OCI-LY1 (cell line): ENCODE results near the gene SEMA4F.

ENCODE experiments used
- H2AFZ ChIP-seq: fragments of 200-600 bp; sonication (generic), shearing (Covaris generic); 2 replicates; pipeline ENCODE4 v1.6.0; 2014; ENCODE audit warnings: antibody characterized with exemption, mild to moderate bottlenecking, low read length
- H3F3A ChIP-seq: fragments of 200-600 bp; sonication (generic), shearing (Covaris generic); 2 replicates; pipeline ENCODE4 v1.6.0; 2014; ENCODE audit warnings: mild to moderate bottlenecking, antibody characterized with exemption, low read length, moderate library complexity; ENCODE audit not compliant: insufficient read depth
- H3K27ac ChIP-seq: fragments of 200-600 bp; sonication (generic); 2 replicates; pipeline ENCODE4 v1.5.1; 2014; ENCODE audit warnings: low read length, mixed run types, mild to moderate bottlenecking, low read depth; ENCODE audit not compliant: poor library complexity, severe bottlenecking
- H3K27me3 ChIP-seq: fragments of 200-600 bp; sonication (generic); 2 replicates; pipeline ENCODE4 v1.6.0; 2014; ENCODE audit warnings: antibody characterized with exemption, mild to moderate bottlenecking, low read length, moderate library complexity; ENCODE audit not compliant: insufficient read depth
- H3K36me3 ChIP-seq: fragments of 200-600 bp; sonication (generic); 2 replicates; pipeline ENCODE4 v1.6.1; 2014; ENCODE audit warnings: mild to moderate bottlenecking, antibody characterized with exemption, low read length, moderate library complexity, mixed read lengths; ENCODE audit not compliant: insufficient read depth
- H3K4me1 ChIP-seq: fragments of 200-600 bp; sonication (generic); 2 replicates; pipeline ENCODE4 v1.5.1; 2014; ENCODE audit warnings: mild to moderate bottlenecking, low read length, moderate library complexity; ENCODE audit not compliant: insufficient read depth, severe bottlenecking
- H3K4me2 ChIP-seq: fragments of 200-600 bp; sonication (generic), shearing (Covaris generic); 2 replicates; pipeline ENCODE4 v1.6.1; 2014; ENCODE audit warnings: low read length
- H3K4me3 ChIP-seq: fragments of 200-600 bp; sonication (generic); 2 replicates; pipeline ENCODE4 v1.5.1; 2014; ENCODE audit warnings: low read length, low read depth, mild to moderate bottlenecking, mixed read lengths; ENCODE audit not compliant: poor library complexity, severe bottlenecking
- H3K79me2 ChIP-seq: fragments of 200-600 bp; shearing (Covaris generic); 2 replicates; pipeline ENCODE4 v1.6.1; 2016; ENCODE audit warnings: mixed run types, low read length, mixed read lengths; ENCODE audit not compliant: insufficient read depth
- H3K9ac ChIP-seq: fragments of 200-600 bp; sonication (generic), shearing (Covaris generic); 2 replicates; pipeline ENCODE4 v1.6.1; 2014; ENCODE audit warnings: mild to moderate bottlenecking, low read length, mixed read lengths
- H3K9me2 ChIP-seq: fragments of 200-600 bp; sonication (generic), shearing (Covaris generic); 2 replicates; pipeline ENCODE4 v1.6.1; 2014; ENCODE audit warnings: low read depth, mild to moderate bottlenecking, low read length, mixed read lengths
- H3K9me3 ChIP-seq: fragments of 200-600 bp; shearing (Covaris generic); 2 replicates; pipeline ENCODE4 v1.6.1; 2014; ENCODE audit warnings: low read length, mixed read lengths
- H4K20me1 ChIP-seq: fragments of 200-600 bp; sonication (generic), shearing (Covaris generic); 2 replicates; pipeline ENCODE4 v1.6.0; 2016; ENCODE audit warnings: mild to moderate bottlenecking, low read length; ENCODE audit not compliant: insufficient read depth
- EZH2 ChIP-seq: fragments of 200-600 bp; sonication (generic), shearing (Covaris generic); IDR thresholded peaks from 2 replicates; pipeline ENCODE4 v1.8.0; 2017; ENCODE audit warnings: borderline replicate concordance, mixed run types, mild to moderate bottlenecking, antibody characterized with exemption, low read length, moderate library complexity, mixed read lengths
- TF ChIP-seq, protein P1 (sequence below): fragments of 200-600 bp; sonication (generic), shearing (Covaris generic); IDR thresholded peaks from 2 replicates; pipeline ENCODE4 v1.5.1; 2017; ENCODE audit warnings: mild to moderate bottlenecking, antibody characterized with exemption, low read length, moderate library complexity, mixed read lengths

Gene SEMA4F

DNA sequence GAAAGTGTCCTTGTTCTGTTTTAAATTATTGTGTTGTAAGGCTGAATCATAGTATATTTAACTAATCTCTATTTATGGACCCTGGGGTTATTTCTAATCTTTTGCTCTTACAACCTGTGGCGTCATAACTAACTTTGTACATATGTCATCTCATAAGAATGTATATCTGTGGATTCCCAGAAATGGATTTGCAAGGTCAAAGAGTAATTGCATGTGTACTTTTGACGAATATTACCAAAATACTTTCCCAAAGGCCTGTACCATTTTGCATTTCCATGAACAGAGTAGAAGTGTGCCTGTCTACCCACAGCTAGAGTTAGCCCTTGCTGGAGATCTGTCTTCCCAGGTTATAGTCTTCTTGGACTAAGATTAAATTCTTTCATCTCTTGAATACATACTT lies 42.8 kb downstream of the SEMA4F start:
- H3K9me3 ChIP-seq = no peaks in the 10 kb centered on the region
- H3K4me2 ChIP-seq = no peak overlapping the region
- H3K27me3 ChIP-seq = no peaks in the 10 kb centered on the region
- H3K4me3 ChIP-seq = no peak overlapping the region
- H3K79me2 ChIP-seq = no peaks in the 10 kb centered on the region
- H3K4me1 ChIP-seq = no peaks in the 10 kb centered on the region
- no peaks in the 10 kb centered on the region for H4K20me1 ChIP-seq
- H3K36me3 ChIP-seq = no peaks in the 10 kb centered on the region
- H3K9me2 ChIP-seq = no peaks in the 10 kb centered on the region
- no peak for TF ChIP-seq EZH2
- TF ChIP-seq, protein P1, sequence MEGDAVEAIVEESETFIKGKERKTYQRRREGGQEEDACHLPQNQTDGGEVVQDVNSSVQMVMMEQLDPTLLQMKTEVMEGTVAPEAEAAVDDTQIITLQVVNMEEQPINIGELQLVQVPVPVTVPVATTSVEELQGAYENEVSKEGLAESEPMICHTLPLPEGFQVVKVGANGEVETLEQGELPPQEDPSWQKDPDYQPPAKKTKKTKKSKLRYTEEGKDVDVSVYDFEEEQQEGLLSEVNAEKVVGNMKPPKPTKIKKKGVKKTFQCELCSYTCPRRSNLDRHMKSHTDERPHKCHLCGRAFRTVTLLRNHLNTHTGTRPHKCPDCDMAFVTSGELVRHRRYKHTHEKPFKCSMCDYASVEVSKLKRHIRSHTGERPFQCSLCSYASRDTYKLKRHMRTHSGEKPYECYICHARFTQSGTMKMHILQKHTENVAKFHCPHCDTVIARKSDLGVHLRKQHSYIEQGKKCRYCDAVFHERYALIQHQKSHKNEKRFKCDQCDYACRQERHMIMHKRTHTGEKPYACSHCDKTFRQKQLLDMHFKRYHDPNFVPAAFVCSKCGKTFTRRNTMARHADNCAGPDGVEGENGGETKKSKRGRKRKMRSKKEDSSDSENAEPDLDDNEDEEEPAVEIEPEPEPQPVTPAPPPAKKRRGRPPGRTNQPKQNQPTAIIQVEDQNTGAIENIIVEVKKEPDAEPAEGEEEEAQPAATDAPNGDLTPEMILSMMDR = no peak
- H3K9ac ChIP-seq = no peak overlapping the region
- H3F3A ChIP-seq = no peaks in the 10 kb centered on the region
- no peak overlapping the region for H3K27ac ChIP-seq
- H2AFZ ChIP-seq = no peak overlapping the region

DNA sequence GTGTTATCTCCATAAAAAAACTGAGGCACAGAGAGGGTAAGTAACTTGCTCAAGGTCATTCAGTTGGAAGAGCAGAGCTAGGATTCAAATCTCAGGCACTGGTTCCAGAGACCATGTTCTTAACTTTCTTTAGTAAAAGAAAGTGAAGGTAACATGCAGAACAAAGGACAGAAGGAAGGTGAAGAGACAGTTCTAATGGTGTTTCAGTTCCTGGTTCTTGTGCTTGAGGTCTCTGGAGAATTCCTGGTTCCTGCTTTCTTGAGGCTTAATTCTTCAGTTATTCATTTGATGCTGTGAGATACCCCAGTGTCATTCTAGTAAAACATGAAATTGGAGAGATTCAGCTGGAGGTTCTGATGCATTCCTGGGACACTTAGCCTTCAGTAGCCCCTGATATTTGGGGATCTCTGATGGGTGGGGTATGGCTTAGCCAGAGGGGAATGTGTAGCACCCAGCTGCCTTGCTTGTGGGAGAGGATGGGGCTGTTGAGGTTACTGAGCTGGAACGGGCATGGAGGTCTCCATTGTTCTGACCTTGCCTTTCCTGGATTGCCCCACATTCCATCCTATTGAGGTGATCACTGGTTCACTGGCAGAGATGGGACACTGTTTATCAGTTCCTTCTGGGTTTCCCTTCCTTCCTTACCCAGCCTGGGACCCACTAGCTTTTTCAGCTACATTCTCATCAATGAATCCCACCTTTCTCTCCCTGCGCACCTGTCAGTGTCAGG lies 46.8 kb downstream of the SEMA4F start:
- Histone ChIP-seq H3K79me2 (no peaks in the 10 kb centered on the region), H4K20me1 (no peaks in the 10 kb centered on the region), H3K27ac (no peak overlapping the region), H3K4me1 (no peaks in the 10 kb centered on the region), H3K4me3 (no peak overlapping the region), H3K9me3 (no peaks in the 10 kb centered on the region), H3K4me2 (no peak overlapping the region), H2AFZ (no peak overlapping the region), H3K9me2 (no peaks in the 10 kb centered on the region), H3K9ac (no peak overlapping the region), H3F3A (no peaks in the 10 kb centered on the region), H3K36me3 (no peaks in the 10 kb centered on the region), H3K27me3 (no peaks in the 10 kb centered on the region)
- TF ChIP-seq EZH2 = no peak
- TF ChIP-seq, protein P1 = no peak

DNA sequence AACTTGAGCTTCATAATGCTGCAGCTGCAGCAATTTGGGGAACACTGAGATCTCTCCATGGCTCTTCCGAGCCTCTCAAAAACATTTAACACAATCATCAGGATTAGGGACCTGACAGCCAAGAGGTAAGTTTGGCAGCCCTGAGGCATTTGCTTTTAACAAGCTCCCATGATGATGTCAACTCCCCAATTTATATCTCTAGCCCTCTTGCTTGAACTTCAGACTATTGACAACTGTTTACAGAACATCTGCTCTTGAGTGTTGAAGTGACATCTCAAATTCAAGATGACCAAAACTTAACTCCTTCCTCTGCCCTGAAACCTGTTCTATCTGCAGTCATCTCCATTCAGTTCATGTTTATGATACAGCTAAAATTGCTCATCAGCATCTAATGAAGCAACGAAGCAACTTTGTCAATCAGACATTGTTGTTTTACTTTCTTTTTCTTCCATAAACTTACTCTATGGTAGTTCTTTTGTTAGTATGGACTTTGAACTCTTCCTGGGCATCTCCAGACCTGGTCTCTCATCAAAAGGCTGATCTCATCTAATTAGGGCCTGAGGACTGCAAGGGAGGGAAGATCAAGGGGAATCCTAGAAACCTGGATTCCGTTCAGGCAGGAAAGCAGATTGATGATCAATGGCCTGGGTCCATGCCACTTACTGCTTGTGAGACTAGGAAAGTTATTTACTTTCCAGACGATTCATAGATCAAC lies 48.1 kb downstream of the SEMA4F start:
- H3K4me3 ChIP-seq = no peak overlapping the region
- TF ChIP-seq, protein P1 = no peak
- no peak for TF ChIP-seq EZH2

More for the DNA sequence above, 48.1 kb downstream of the SEMA4F start:
- no peaks in the 10 kb centered on the region for H3K9me2 ChIP-seq
- no peaks in the 10 kb centered on the region for H3K4me1 ChIP-seq
- no peaks in the 10 kb centered on the region for H3K27me3 ChIP-seq
- no peak overlapping the region for H3K27ac ChIP-seq
- no peak overlapping the region for H2AFZ ChIP-seq
- no peak overlapping the region for H3K9ac ChIP-seq
- no peaks in the 10 kb centered on the region for H4K20me1 ChIP-seq
- no peak overlapping the region for H3K4me2 ChIP-seq
- no peaks in the 10 kb centered on the region for H3K9me3 ChIP-seq
- H3F3A ChIP-seq = no peaks in the 10 kb centered on the region
- H3K36me3 ChIP-seq = no peaks in the 10 kb centered on the region
- no peaks in the 10 kb centered on the region for H3K79me2 ChIP-seq
